DND-41 (cell line): ENCODE measurements around the gene OR13C3.

Experiments
- EZH2 ChIP-seq: IDR thresholded peaks from 3 replicates; pipeline ENCODE4 v1.6.1; 2012; ENCODE audit warnings: borderline replicate concordance, low read depth, mild to moderate bottlenecking, moderate library complexity, low read length, inconsistent platforms; ENCODE audit not compliant: severe bottlenecking
- TF ChIP-seq, protein P1 (sequence below): IDR thresholded peaks from 2 replicates; pipeline ENCODE4 v1.5.1; 2012; ENCODE audit warnings: borderline replicate concordance, low read length, moderate library complexity, mild to moderate bottlenecking; ENCODE audit not compliant: poor library complexity, severe bottlenecking; ENCODE audit errors: extremely low read depth

DNA sequence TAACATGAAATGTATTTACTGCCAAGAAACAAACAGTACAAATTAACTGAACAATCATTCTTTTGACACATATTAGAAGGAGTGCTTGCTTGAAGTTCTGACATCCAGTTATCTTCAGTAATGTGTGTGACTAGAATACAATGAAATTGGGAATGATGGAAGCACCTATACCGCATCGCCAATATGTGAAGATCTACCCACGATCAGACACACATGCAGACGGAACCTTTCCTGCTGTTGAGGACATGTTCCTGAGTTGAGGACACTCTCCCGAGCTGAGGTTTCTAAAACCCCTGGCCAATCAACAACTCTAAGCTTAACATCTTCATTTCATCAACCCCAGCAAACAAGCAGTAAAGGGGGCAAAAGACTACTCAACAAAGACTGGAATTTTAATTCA, at the start of gene OR13C3:
- TF ChIP-seq, protein P1, sequence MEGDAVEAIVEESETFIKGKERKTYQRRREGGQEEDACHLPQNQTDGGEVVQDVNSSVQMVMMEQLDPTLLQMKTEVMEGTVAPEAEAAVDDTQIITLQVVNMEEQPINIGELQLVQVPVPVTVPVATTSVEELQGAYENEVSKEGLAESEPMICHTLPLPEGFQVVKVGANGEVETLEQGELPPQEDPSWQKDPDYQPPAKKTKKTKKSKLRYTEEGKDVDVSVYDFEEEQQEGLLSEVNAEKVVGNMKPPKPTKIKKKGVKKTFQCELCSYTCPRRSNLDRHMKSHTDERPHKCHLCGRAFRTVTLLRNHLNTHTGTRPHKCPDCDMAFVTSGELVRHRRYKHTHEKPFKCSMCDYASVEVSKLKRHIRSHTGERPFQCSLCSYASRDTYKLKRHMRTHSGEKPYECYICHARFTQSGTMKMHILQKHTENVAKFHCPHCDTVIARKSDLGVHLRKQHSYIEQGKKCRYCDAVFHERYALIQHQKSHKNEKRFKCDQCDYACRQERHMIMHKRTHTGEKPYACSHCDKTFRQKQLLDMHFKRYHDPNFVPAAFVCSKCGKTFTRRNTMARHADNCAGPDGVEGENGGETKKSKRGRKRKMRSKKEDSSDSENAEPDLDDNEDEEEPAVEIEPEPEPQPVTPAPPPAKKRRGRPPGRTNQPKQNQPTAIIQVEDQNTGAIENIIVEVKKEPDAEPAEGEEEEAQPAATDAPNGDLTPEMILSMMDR, result no peak
- TF ChIP-seq EZH2, result no peak
